Measurements from ENCODE around the gene CELF4.

The CELF4 gene

GRCh38 chr18:37395138-37395537 lies 170.5 kb downstream of the CELF4 start:
- DNase-seq (ENCODE audit: low spot score): no peak
- FAIRE-seq: no peak

- FAIRE-seq: no peak
Observed at GRCh38 chr18:37394610-37394965, 171.0 kb downstream of the CELF4 start.

GRCh38 chr18:37393945-37394609 lies 171.5 kb downstream of the CELF4 start:
- DNase-seq (ENCODE audit: low spot score): peak; percentile 74
- FAIRE-seq: no peak

More at GRCh38 chr18:37394610-37394965, 171.0 kb downstream of the CELF4 start:
- DNase-seq (ENCODE audit: low spot score): no peak

GRCh38 chr18:37393221-37393827 lies 172.3 kb downstream of the CELF4 start:
- FAIRE-seq: no peak
- DNase-seq (ENCODE audit: low spot score): no peak

- no peak for DNase-seq (ENCODE audit: low spot score)
- FAIRE-seq: no peak
Observed at GRCh38 chr18:37392648-37393047, 172.9 kb downstream of the CELF4 start.

- no peak for DNase-seq (ENCODE audit: low spot score)
- no peak for FAIRE-seq
Observed at GRCh38 chr18:37391698-37392548, 173.7 kb downstream of the CELF4 start.

- FAIRE-seq: no peak
- no peak for DNase-seq (ENCODE audit: low spot score)
Observed at GRCh38 chr18:37391156-37391555, 174.4 kb downstream of the CELF4 start.

- FAIRE-seq: no peak
- DNase-seq (ENCODE audit: low spot score): no peak
Observed at GRCh38 chr18:37390687-37391086, 174.9 kb downstream of the CELF4 start.

GRCh38 chr18:37389684-37390368 lies 175.8 kb downstream of the CELF4 start:
- no peak for FAIRE-seq
- DNase-seq (ENCODE audit: low spot score): no peak

GRCh38 chr18:37389041-37389440 lies 176.6 kb downstream of the CELF4 start:
- DNase-seq (ENCODE audit: low spot score) (no peak), FAIRE-seq (no peak)

- FAIRE-seq (no peak), DNase-seq (ENCODE audit: low spot score) (no peak)
Observed at GRCh38 chr18:37388413-37388812, 177.2 kb downstream of the CELF4 start.

GRCh38 chr18:37385846-37386778 lies 179.5 kb downstream of the CELF4 start:
- peak; percentile 11 for DNase-seq (ENCODE audit: low spot score)
- FAIRE-seq: no peak

GRCh38 chr18:37383846-37384595 lies 181.6 kb downstream of the CELF4 start:
- no peak for FAIRE-seq
- no peak for DNase-seq (ENCODE audit: low spot score)

- DNase-seq (ENCODE audit: low spot score): peak; percentile 15
- no peak for FAIRE-seq
Observed at GRCh38 chr18:37383036-37383785, 182.4 kb downstream of the CELF4 start.

GRCh38 chr18:37381554-37381953 lies 184.0 kb downstream of the CELF4 start:
- DNase-seq (ENCODE audit: low spot score) (no peak), FAIRE-seq (no peak)

GRCh38 chr18:37380546-37381110 lies 185.0 kb downstream of the CELF4 start:
- DNase-seq (ENCODE audit: low spot score) (no peak), FAIRE-seq (no peak)

GRCh38 chr18:37378336-37379010 lies 187.1 kb downstream of the CELF4 start:
- DNase-seq (ENCODE audit: low spot score) (no peak), FAIRE-seq (no peak)

- no peak for FAIRE-seq
Observed at GRCh38 chr18:37375181-37375580, 190.4 kb downstream of the CELF4 start.

More at GRCh38 chr18:37375181-37375580, 190.4 kb downstream of the CELF4 start:
- no peak for DNase-seq (ENCODE audit: low spot score)

Data from urothelium cell line (cell line).